ENCODE data around the gene SLC10A7.

SLC10A7 gene

GRCh38 chr4:146521541-146522097 lies at the start of gene SLC10A7:
Gene SLC10A7, minus strand, starts transcription at chr4:146521940. Its CDS starts 223 bp downstream, at chr4:146521717.
- peak; percentile 78 for DNase-seq (ENCODE audit: low spot score)

GRCh38 chr4:146567396-146567795 lies 45.7 kb upstream of the SLC10A7 start:
- DNase-seq (ENCODE audit: low spot score), result no peak

- DNase-seq (ENCODE audit: low spot score), result no peak
These were observed 42.8 kb upstream of the SLC10A7 start for GRCh38 chr4:146564492-146564891.

GRCh38 chr4:146550161-146550560 lies 28.4 kb upstream of the SLC10A7 start:
- DNase-seq (ENCODE audit: low spot score), result no peak

GRCh38 chr4:146548443-146548842 lies 26.7 kb upstream of the SLC10A7 start:
- no peak for DNase-seq (ENCODE audit: low spot score)

- DNase-seq (ENCODE audit: low spot score), result no peak
These were observed 23.4 kb upstream of the SLC10A7 start for GRCh38 chr4:146545102-146545501.

- no peak for DNase-seq (ENCODE audit: low spot score)
These were observed 12.4 kb upstream of the SLC10A7 start for GRCh38 chr4:146534178-146534577.

GRCh38 chr4:146525754-146526153 lies 4.0 kb upstream of the SLC10A7 start:
- no peak for DNase-seq (ENCODE audit: low spot score)

- no peak for DNase-seq (ENCODE audit: low spot score)
These were observed 2.9 kb upstream of the SLC10A7 start for GRCh38 chr4:146524663-146525062.

GRCh38 chr4:146522869-146523205 lies 1.1 kb upstream of the SLC10A7 start:
- DNase-seq (ENCODE audit: low spot score), result no peak

GRCh38 chr4:146522098-146522868 lies 543 bp upstream of the SLC10A7 start:
- peak; percentile 86 for DNase-seq (ENCODE audit: low spot score)

GRCh38 chr4:146520896-146521540 lies 722 bp downstream of the SLC10A7 start:
- peak; percentile 52 for DNase-seq (ENCODE audit: low spot score)

GRCh38 chr4:146514651-146515357 lies 6.9 kb downstream of the SLC10A7 start:
- no peak for DNase-seq (ENCODE audit: low spot score)

GRCh38 chr4:146513548-146513947 lies 8.2 kb downstream of the SLC10A7 start:
- DNase-seq (ENCODE audit: low spot score), result no peak

GRCh38 chr4:146511381-146511780 lies 10.4 kb downstream of the SLC10A7 start:
- no peak for DNase-seq (ENCODE audit: low spot score)

- no peak for DNase-seq (ENCODE audit: low spot score)
These were observed 10.8 kb downstream of the SLC10A7 start for GRCh38 chr4:146510942-146511341.

- no peak for DNase-seq (ENCODE audit: low spot score)
These were observed 13.4 kb downstream of the SLC10A7 start for GRCh38 chr4:146508229-146508939.

- no peak for DNase-seq (ENCODE audit: low spot score)
These were observed 14.1 kb downstream of the SLC10A7 start for GRCh38 chr4:146507632-146508031.

- no peak for DNase-seq (ENCODE audit: low spot score)
These were observed 15.5 kb downstream of the SLC10A7 start for GRCh38 chr4:146506272-146506671.

GRCh38 chr4:146500216-146500615 lies 21.5 kb downstream of the SLC10A7 start:
- DNase-seq (ENCODE audit: low spot score), result no peak

- no peak for DNase-seq (ENCODE audit: low spot score)
These were observed 23.4 kb downstream of the SLC10A7 start for GRCh38 chr4:146498291-146498690.

- no peak for DNase-seq (ENCODE audit: low spot score)
These were observed 26.5 kb downstream of the SLC10A7 start for GRCh38 chr4:146495269-146495668.

All from LoVo (cell line).